Measurements from ENCODE around the gene SRP54.

The SRP54 gene

DNA sequence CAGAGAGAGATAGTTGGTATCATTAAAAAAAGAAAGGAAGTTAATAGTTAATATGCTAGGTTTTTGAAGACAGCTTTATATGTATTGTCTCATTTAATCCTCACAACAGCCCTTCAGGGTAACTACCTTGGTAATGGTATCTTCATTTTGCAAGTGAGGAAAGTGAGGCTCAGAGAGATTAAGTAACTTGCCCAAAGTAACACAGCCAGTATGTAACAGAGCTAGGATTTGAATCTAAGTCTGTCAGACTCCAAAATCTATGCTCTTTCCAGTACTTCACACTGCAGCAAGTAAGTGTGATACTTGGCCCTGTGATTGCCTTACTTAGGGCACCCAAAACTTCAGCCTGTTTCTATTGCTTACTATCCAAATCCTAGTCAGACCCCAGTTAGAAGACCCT lies 7.0 kb downstream of the SRP54 start:
- TF ChIP-seq CTCF (IDR thresholded peaks at IDR 0.05; ENCODE audit: borderline replicate concordance, control extremely low read depth, extremely low read depth, insufficient read depth, missing control alignments), result no peak
- no peak for DNase-seq (ENCODE audit: low spot score)
- in situ Hi-C loops (cut with MboI; ENCODE audit: low sequenced_read_pairs, unreplicated experiment), result no loop called here

DNA sequence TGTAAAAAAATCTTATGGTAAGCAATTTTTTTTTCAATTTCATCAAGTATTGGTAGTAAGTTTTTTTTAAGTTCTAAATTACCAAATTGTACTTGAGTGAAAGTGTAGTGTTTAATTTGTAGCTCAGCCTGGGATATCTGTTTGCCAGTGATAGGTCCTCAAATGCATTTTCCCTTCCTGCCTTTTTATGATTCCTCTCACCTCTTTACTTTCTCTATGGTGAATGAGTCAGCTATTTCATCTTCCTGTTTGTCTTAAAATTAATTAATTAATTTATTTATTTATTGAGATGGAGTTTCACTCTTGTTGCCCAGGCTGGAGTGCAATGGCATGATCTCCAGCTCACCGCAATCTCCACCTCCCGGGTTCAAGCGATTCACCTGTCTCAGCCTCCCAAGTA lies 10.6 kb downstream of the SRP54 start:
- in situ Hi-C loops (cut with MboI; ENCODE audit: low sequenced_read_pairs, unreplicated experiment), result no loop called here
- DNase-seq (ENCODE audit: low spot score), result no peak
- TF ChIP-seq CTCF (IDR thresholded peaks at IDR 0.05; ENCODE audit: borderline replicate concordance, control extremely low read depth, extremely low read depth, insufficient read depth, missing control alignments), result no peak

- TF ChIP-seq CTCF (IDR thresholded peaks at IDR 0.05; ENCODE audit: borderline replicate concordance, control extremely low read depth, extremely low read depth, insufficient read depth, missing control alignments), result no peak
- no peak for DNase-seq (ENCODE audit: low spot score)
- in situ Hi-C loops (cut with MboI; ENCODE audit: low sequenced_read_pairs, unreplicated experiment), result no loop called here
Observed at GRCh38 chr14:34994668-34995067, 11.9 kb downstream of the SRP54 start.

- in situ Hi-C loops (cut with MboI; ENCODE audit: low sequenced_read_pairs, unreplicated experiment), result no loop called here
- no peak for TF ChIP-seq CTCF (IDR thresholded peaks at IDR 0.05; ENCODE audit: borderline replicate concordance, control extremely low read depth, extremely low read depth, insufficient read depth, missing control alignments)
- no peak for DNase-seq (ENCODE audit: low spot score)
Observed at GRCh38 chr14:34997762-34998161, 15.0 kb downstream of the SRP54 start.

DNA sequence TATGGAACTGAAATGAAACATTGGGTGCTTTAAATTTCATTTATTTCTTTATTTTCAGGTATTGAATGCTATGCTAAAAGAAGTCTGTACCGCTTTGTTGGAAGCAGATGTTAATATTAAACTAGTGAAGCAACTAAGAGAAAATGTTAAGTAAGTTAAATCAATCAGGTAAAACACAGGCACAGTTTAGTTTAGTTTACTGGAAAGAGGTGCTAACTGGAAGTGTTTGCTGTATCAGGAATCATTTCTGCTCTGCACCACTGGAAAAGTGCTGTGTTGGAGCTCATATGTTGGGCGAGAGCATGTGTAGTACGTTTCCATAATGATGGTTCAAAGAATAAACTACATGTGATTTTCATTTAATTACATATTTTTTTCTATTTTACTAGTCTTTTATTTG lies 16.7 kb downstream of the SRP54 start:
- in situ Hi-C loops (cut with MboI; ENCODE audit: low sequenced_read_pairs, unreplicated experiment), result no loop called here
- no peak for TF ChIP-seq CTCF (IDR thresholded peaks at IDR 0.05; ENCODE audit: borderline replicate concordance, control extremely low read depth, extremely low read depth, insufficient read depth, missing control alignments)
- DNase-seq (ENCODE audit: low spot score), result no peak

DNA sequence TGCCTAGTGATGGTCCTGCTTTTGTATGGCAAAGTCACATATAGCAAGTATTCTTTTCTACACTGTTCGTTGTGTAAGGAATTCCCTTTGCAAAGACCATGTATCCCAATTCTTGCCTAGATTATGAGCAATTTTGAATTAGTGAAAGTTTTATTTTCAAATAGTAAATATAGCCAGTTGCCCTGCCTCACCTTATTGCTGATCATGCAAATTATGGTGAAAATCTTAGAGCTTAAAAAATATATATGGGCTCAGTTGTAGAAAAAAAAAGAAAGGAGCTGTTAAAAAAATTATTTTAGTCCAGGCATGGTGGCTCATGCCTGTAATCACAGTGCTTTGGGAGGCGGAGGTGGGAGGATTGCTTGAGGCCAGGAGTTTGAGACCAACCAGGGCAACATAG lies 18.8 kb downstream of the SRP54 start:
- in situ Hi-C loops (cut with MboI; ENCODE audit: low sequenced_read_pairs, unreplicated experiment), result no loop called here
- TF ChIP-seq CTCF (IDR thresholded peaks at IDR 0.05; ENCODE audit: borderline replicate concordance, control extremely low read depth, extremely low read depth, insufficient read depth, missing control alignments), result no peak
- DNase-seq (ENCODE audit: low spot score), result no peak

- DNase-seq (ENCODE audit: low spot score), result no peak
- no peak for TF ChIP-seq CTCF (IDR thresholded peaks at IDR 0.05; ENCODE audit: borderline replicate concordance, control extremely low read depth, extremely low read depth, insufficient read depth, missing control alignments)
- in situ Hi-C loops (cut with MboI; ENCODE audit: low sequenced_read_pairs, unreplicated experiment), result no loop called here
Observed at GRCh38 chr14:35004839-35005238, 22.0 kb downstream of the SRP54 start.

Data from GM13976 (cell line).